K562 (cell line): ENCODE data around the gene RMND5B. TPM values are rescaled to one million over a fixed set of nuclear protein-coding genes. Genes with fewer than 3 reads are reported as not detected.

Source experiments
- ADNP ChIP-seq: fragments of 200-800 bp; sonication (Bioruptor generic); IDR thresholded peaks from 2 replicates; pipeline ENCODE4 v1.6.1; 2016; ENCODE audit warnings: missing genetic modification characterization, missing compliant biosample characterization
- BCLAF1 ChIP-seq, 2 experiments: fragments of 450-650 bp in 1 of 2; IDR thresholded peaks; 2 replicates each; pipeline ENCODE4 v1.6.1; 2011 to 2017; ENCODE audit warnings: low read depth in 2 of 2, antibody characterized with exemption in 1 of 2, borderline replicate concordance in 1 of 2, low read length in 1 of 2, mild to moderate bottlenecking in 1 of 2, mixed read lengths in 1 of 2; ENCODE audit not compliant: control insufficient read depth in 1 of 2
- CCNT2 ChIP-seq: IDR thresholded peaks from 2 replicates; pipeline ENCODE4 v1.6.1; 2011; ENCODE audit warnings: borderline replicate concordance, low read depth, mild to moderate bottlenecking, moderate library complexity, mixed read lengths, low read length; ENCODE audit not compliant: insufficient read length; ENCODE audit errors: extremely low read depth
- CTBP1 ChIP-seq: fragments of 450-650 bp; IDR thresholded peaks from 2 replicates; pipeline ENCODE4 v1.6.1; 2016; ENCODE audit warnings: borderline replicate concordance
- ETS2 ChIP-seq: IDR thresholded peaks from 2 replicates; pipeline ENCODE4 v1.6.1; 2016; ENCODE audit warnings: borderline replicate concordance, missing genetic modification characterization, mild to moderate bottlenecking, moderate library complexity, missing compliant biosample characterization; ENCODE audit not compliant: poor library complexity, severe bottlenecking
- ETV5 ChIP-seq: sonication (generic); formaldehyde crosslinking; IDR thresholded peaks from 2 replicates; pipeline ENCODE4 v1.4.0; 2020; ENCODE audit warnings: low read depth, mild to moderate bottlenecking, missing genetic modification reagents
- FOXA3 ChIP-seq, 2 experiments: fragments of 450-650 bp in 1 of 2; sonication (generic) in 1 of 2; formaldehyde crosslinking; IDR thresholded peaks in 1 of 2; conservative IDR thresholded peaks in 1 of 2; 2 replicates each; pipeline versions ENCODE4 v1.4.0 to v1.8.0; 2020 to 2022; ENCODE audit warnings: mild to moderate bottlenecking in 2 of 2, missing genetic modification reagents in 1 of 2
- RBBP5 ChIP-seq: fragments of 200-600 bp; sonication (generic); IDR thresholded peaks from 2 replicates; pipeline ENCODE4 v1.6.1; 2012; ENCODE audit warnings: borderline replicate concordance, mild to moderate bottlenecking, low read length, control low read depth, inconsistent platforms; ENCODE audit not compliant: insufficient read depth, poor library complexity, severe bottlenecking
- REST ChIP-seq, 2 experiments: fragments of 450-650 bp; formaldehyde crosslinking in 1 of 2; IDR thresholded peaks; 2 replicates each; pipeline versions ENCODE4 v1.4.0 to v1.6.1; 2014 to 2020; ENCODE audit warnings: mild to moderate bottlenecking in 2 of 2, borderline replicate concordance in 1 of 2, low read depth in 1 of 2
- SMARCA4 ChIP-seq: fragments of 450-650 bp; IDR thresholded peaks from 2 replicates; pipeline ENCODE4 v1.6.1; 2016
- ZBTB8A ChIP-seq: fragments of 450-650 bp; IDR thresholded peaks from 2 replicates; pipeline ENCODE4 v1.6.1; 2018; ENCODE audit warnings: mild to moderate bottlenecking, moderate library complexity; ENCODE audit not compliant: partially characterized antibody
- ZNF76 ChIP-seq: fragments of 250-450 bp; sonication (Bioruptor Pico); IDR thresholded peaks from 2 replicates; pipeline ENCODE4 v1.4.0; 2020; ENCODE audit warnings: mild to moderate bottlenecking, moderate library complexity, borderline replicate concordance
- polyA plus RNA-seq, 8 experiments: library from polyadenylated mRNA; depleted of rRNA in 4 of 8; stranded (reverse) in 5 of 8; unstranded in 3 of 8; fragments of >200 nt; fragmentation: Nextera tagmentation in 2 of 8; fragmentation: Illumina TruSeq in 1 of 8; extraction: Ambion mirVana in 2 of 8; extraction: Trizol in 1 of 8; gene quantifications; 2 replicates each; pipeline versions ENCODE4 v1.2.1 to v1.2.3, GENCODE V29; 2011 to 2014; ENCODE audit warnings: inconsistent platforms in 1 of 8, missing spikeins in 1 of 8
- total RNA-seq, 7 experiments: library from RNA; depleted of rRNA in 6 of 7; stranded (reverse); fragments of >200 nt in 6 of 7; fragmentation: Illumina TruSeq in 2 of 7; extraction: Trizol in 2 of 7; gene quantifications; 2 replicates each; pipeline versions ENCODE4 v1.2.1 to v1.2.3, GENCODE V29; 2011 to 2021; ENCODE audit warnings: low replicate concordance in 1 of 7

RMND5B gene
- total and polyA plus RNA-seq, 9 of the 15 experiments (the other 6 are each of a cell fraction or from before 2014, with no cell fraction given): 2.6 to 57.0 (median 28.3) TPM

- TF ChIP-seq ETS2 (tag) (peak; percentile 75), ZNF76 (CRISPR knock-in tag) (no peak), RBBP5 (peak; percentile 63), CTBP1 (peak; percentile 98), FOXA3 (CRISPR knock-in tag; conservative IDR thresholded peaks at IDR 0.05 in 1 of 2, IDR thresholded peaks at IDR 0.05 in 1 of 2) (no peak), CCNT2 (peak; percentile 96), REST (IDR thresholded peaks at IDR 0.05; ENCODE audit: borderline replicate concordance) (peak; percentile 18; the same call in 1 of the 2 replicates), REST (CRISPR knock-in tag; IDR thresholded peaks at IDR 0.05; ENCODE audit: low read depth) (no peak), SMARCA4 (no peak), ETV5 (peak; percentile 80; the same call in 1 of the 2 replicates), ZBTB8A (no peak), BCLAF1 (IDR thresholded peaks at IDR 0.05; ENCODE audit: borderline replicate concordance in 1 of 2, control insufficient read depth in 1 of 2, low read depth in 2 of 2, low read length in 1 of 2) (0 out of 4 replicates have a peak, but pooled peaks of 1 of the 2 experiments have one; percentile 49), ADNP (tag) (no peak)
Observed at GRCh38 chr5:178113141-178113787, 17.6 kb upstream of the RMND5B start, which contains the start of gene N4BP3 (continued).
